ENCODE data around the gene ATP2A1.
A peak's percentile ranks its signal among the peaks of the same experiment; 100 is the strongest.

ATP2A1 gene

DNA sequence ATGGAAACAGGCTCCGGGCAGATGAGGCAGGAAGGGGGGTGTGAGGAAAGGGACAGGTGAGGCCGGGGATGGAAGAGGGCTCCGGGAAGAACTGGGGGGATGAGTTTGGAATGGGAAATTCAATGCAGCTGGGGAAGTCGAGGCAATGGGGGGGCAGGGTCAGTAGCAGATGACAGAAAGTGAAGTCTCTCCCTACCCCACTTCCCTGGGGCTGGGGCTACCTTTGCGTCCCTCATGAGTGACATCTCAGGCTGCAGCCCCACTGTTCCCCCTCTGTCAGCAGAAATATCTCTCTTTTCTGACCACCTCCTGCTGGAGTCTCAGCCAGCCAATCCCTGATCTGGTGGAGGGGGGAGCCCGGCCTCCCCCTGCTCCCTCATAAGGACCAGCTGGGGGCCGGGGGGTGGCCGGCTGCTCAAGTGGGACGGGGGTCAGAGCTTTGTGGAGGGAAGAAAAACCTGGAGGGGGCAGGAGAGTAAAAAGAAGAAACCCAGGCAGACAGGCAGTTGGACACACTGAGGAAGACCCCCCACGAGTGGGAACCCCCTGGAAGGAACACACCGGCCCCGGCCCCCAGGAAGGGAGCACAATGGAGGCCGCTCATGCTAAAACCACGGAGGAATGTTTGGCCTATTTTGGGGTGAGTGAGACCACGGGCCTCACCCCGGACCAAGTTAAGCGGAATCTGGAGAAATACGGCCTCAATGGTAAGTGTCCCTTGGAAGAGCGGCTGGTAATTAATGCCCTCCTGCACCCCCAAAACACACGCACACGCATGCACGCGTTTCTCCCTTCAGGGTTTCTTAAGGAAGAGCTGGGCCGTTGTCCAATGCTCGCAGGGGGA is at the start of gene ATP2A1:
Gene ATP2A1, plus strand, starts transcription at position 406 of the 844 bp plus-strand sequence. Its CDS starts 184 bp downstream, at position 590.
- peak within 1 kb of the TSS; percentile 51 for H3K4me3 ChIP-seq (replicated peaks; ENCODE audit: low read depth, low read length)
- DNase-seq (ENCODE audit: extremely low read depth, low read depth) = no peak
- TF ChIP-seq, protein P1, sequence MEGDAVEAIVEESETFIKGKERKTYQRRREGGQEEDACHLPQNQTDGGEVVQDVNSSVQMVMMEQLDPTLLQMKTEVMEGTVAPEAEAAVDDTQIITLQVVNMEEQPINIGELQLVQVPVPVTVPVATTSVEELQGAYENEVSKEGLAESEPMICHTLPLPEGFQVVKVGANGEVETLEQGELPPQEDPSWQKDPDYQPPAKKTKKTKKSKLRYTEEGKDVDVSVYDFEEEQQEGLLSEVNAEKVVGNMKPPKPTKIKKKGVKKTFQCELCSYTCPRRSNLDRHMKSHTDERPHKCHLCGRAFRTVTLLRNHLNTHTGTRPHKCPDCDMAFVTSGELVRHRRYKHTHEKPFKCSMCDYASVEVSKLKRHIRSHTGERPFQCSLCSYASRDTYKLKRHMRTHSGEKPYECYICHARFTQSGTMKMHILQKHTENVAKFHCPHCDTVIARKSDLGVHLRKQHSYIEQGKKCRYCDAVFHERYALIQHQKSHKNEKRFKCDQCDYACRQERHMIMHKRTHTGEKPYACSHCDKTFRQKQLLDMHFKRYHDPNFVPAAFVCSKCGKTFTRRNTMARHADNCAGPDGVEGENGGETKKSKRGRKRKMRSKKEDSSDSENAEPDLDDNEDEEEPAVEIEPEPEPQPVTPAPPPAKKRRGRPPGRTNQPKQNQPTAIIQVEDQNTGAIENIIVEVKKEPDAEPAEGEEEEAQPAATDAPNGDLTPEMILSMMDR (IDR thresholded peaks at IDR 0.05; ENCODE audit: low read depth, low read length, missing control alignments) = no peak

DNA sequence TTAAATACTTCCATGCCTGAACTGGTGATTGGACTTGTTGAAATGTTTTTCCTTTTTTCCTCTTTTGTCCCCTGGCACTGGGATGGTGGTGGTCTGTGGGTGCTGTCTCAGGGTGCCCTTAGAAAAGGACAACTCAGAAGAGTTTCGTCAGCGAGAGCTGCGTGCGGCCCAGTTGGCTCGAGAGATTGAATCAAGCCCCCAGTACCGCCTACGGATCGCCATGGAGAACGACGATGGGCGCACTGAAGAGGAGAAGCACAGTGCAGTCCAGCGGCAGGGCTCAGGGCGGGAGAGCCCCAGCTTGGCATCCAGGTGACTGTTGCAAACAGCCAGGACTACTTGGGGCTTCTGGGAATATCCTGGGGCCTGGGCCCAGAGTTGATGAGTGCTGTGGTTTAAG is 48.5 kb upstream of the ATP2A1 start:
- DNase-seq (ENCODE audit: extremely low read depth, low read depth) = no peak
- TF ChIP-seq, protein P1 (IDR thresholded peaks at IDR 0.05; ENCODE audit: low read depth, low read length, missing control alignments) = no peak
- no peak overlapping the region for H3K4me3 ChIP-seq (replicated peaks; ENCODE audit: low read depth, low read length)

DNA sequence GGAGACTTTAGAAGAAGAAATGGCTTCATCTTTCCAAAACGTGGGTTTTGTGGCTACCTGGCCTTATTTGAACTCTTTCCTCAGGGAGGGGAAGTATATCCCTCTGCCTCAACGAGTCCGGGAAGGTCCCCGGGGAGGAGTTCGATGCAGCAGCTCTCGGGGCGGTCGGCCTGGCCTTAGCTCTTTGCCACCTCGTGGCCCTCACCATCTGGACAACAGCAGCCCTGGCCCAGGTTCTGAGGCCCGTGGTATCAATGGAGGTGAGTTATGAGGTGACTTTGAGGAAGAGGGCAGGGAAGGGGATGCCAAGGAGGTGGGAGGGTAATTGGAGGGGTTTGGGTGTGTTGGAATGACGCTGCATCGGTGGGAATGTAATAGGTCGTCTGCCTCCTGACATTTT is 47.8 kb upstream of the ATP2A1 start:
- H3K4me3 ChIP-seq (replicated peaks; ENCODE audit: low read depth, low read length) = no peak overlapping the region
- TF ChIP-seq, protein P1 (IDR thresholded peaks at IDR 0.05; ENCODE audit: low read depth, low read length, missing control alignments) = no peak
- no peak for DNase-seq (ENCODE audit: extremely low read depth, low read depth)

DNA sequence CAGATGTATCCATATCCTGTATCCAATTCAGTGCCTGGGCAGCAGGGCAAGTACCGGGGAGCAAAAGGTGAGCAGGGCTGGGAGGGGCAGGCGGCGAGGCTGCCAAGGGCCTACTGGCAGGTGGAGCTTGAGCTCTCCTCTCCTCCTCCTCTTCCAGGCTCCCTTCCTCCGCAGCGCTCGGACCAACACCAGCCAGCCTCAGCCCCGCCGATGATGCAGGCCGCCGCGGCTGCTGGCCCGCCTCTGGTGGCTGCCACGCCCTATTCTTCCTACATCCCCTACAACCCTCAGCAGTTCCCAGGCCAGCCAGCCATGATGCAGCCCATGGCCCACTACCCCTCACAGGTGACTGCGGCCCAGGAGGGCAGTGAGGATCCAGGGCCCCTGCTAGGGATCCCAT is 43.9 kb upstream of the ATP2A1 start:
- TF ChIP-seq, protein P1 (IDR thresholded peaks at IDR 0.05; ENCODE audit: low read depth, low read length, missing control alignments) = no peak
- DNase-seq (ENCODE audit: extremely low read depth, low read depth) = no peak
- no peak overlapping the region for H3K4me3 ChIP-seq (replicated peaks; ENCODE audit: low read depth, low read length)

DNA sequence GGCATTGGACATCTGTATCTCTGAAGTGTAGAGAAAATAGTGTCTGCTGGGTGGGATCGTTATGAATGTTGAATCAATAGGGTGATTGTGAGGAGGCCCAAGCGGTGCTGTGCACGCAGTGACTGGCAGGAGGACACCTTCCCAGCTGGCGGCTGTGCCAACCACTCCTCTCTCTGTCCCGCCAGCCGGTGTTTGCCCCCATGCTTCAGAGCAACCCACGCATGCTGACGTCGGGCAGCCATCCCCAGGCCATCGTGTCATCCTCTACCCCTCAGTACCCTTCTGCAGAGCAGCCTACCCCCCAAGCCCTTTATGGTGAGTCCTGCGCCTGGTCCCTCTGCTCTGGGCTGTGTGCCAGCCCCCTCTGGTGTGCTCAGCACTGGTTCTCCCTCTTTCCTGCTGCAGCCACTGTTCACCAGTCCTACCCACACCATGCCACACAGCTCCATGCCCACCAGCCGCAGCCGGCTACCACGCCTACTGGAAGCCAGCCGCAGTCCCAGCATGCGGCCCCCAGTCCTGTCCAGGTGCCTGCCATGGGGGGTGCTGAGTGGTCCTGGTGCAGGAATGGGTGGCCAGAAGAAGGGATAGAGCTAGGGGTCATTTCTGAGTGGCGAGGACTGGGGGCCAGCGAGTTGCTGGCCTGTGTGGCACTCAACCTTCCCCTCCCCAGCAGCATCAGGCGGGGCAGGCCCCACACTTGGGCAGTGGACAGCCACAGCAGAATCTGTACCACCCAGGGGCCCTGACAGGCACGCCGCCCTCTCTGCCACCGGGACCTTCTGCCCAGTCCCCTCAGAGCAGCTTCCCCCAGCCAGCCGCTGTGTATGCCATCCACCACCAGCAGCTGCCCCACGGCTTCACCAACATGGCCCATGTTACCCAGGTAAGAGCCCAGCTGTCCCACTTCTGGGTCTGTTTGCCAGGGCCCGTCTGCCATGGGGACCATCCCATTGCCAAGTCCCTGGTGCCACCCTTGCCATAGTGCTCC is 43.1 kb upstream of the ATP2A1 start:
- H3K4me3 ChIP-seq (replicated peaks; ENCODE audit: low read depth, low read length) = no peak overlapping the region
- TF ChIP-seq, protein P1 (IDR thresholded peaks at IDR 0.05; ENCODE audit: low read depth, low read length, missing control alignments) = no peak
- DNase-seq (ENCODE audit: extremely low read depth, low read depth) = no peak

DNA sequence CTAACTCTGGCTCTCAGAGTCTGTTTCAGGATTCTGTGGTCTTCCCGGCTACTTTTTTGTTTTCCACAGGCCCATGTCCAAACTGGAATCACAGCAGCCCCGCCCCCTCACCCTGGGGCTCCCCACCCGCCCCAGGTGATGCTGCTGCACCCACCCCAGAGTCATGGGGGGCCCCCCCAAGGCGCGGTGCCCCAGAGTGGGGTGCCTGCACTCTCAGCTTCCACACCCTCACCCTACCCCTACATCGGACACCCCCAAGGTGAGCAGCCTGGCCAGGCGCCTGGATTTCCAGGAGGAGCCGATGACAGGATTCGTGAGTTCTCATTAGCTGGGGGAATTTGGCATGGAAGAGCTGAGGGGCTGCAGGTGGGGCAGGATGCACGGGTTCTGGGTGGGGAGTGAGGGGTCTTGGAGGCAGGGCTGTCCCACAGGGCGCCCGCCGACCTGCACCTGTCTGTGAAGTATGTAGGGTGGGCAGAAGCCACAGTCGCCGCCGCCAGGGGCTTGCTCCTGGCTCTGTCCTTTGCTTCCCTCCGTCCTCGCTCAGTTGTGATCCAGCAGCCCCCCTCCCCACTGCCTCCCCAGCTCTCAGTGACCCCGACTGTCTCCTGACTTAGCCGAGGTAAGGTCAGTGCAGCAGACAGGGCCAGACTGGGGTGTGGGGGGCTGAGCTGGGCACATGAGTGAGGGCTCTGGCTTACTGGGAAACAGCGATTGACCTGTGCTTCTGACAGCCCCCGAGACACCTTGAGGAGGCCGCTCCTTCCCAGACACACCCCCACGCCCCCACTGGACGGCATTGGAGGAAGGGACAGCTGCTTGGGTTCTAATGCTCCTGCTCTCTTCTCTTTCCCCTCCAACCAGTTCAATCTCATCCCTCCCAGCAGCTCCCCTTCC is 42.2 kb upstream of the ATP2A1 start:
- TF ChIP-seq, protein P1 (IDR thresholded peaks at IDR 0.05; ENCODE audit: low read depth, low read length, missing control alignments) = no peak
- H3K4me3 ChIP-seq (replicated peaks; ENCODE audit: low read depth, low read length) = no peak overlapping the region
- DNase-seq (ENCODE audit: extremely low read depth, low read depth) = no peak

All from HFF-Myc (cell line).